Loucy (cell line): ENCODE measurements around the gene SLC43A1.

ENCODE experiments used
- H2AFZ ChIP-seq: fragments of 200-600 bp; sonication (generic); 2 replicates; pipeline ENCODE4 v1.6.0; 2016; ENCODE audit warnings: antibody characterized with exemption, mild to moderate bottlenecking, low read length, moderate library complexity
- H3F3A ChIP-seq: fragments of 200-600 bp; 2 replicates; pipeline ENCODE4 v1.6.0; 2016; ENCODE audit warnings: antibody characterized with exemption, low read depth, mild to moderate bottlenecking
- H3K27me3 ChIP-seq: fragments of 200-600 bp; sonication (generic); 2 replicates; pipeline ENCODE4 v1.6.1; 2014; ENCODE audit warnings: low read length, mild to moderate bottlenecking; ENCODE audit not compliant: insufficient read depth, poor library complexity, severe bottlenecking
- H3K36me3 ChIP-seq: fragments of 200-600 bp; sonication (generic); 2 replicates; pipeline ENCODE4 v1.6.1; 2016; ENCODE audit warnings: low read length; ENCODE audit not compliant: insufficient read depth
- H3K4me1 ChIP-seq: fragments of 200-600 bp; sonication (generic); 2 replicates; pipeline ENCODE4 v1.5.1; 2014; ENCODE audit warnings: low read length, mild to moderate bottlenecking; ENCODE audit not compliant: insufficient read depth, poor library complexity, severe bottlenecking
- H3K4me2 ChIP-seq: fragments of 200-600 bp; sonication (generic); 2 replicates; pipeline ENCODE4 v1.6.0; 2014; ENCODE audit warnings: antibody characterized with exemption, low read length, low read depth, mild to moderate bottlenecking; ENCODE audit not compliant: poor library complexity, severe bottlenecking
- H3K4me3 ChIP-seq: fragments of 200-600 bp; sonication (generic); 2 replicates; pipeline ENCODE4 v1.5.1; 2014; ENCODE audit warnings: low read length, mild to moderate bottlenecking, mixed read lengths; ENCODE audit not compliant: poor library complexity, severe bottlenecking
- H3K79me2 ChIP-seq: fragments of 200-600 bp; sonication (generic); 2 replicates; pipeline ENCODE4 v1.6.1; 2014; ENCODE audit warnings: low read length; ENCODE audit not compliant: insufficient read depth
- H3K9ac ChIP-seq: fragments of 200-600 bp; sonication (generic); 2 replicates; pipeline ENCODE4 v1.6.0; 2014; ENCODE audit warnings: mild to moderate bottlenecking, low read depth, low read length, moderate library complexity; ENCODE audit not compliant: poor library complexity, severe bottlenecking
- H3K9me2 ChIP-seq: fragments of 200-600 bp; sonication (generic); replicated peaks from 2 replicates; pipeline ENCODE4 v1.6.1; 2016; ENCODE audit warnings: low read depth, low read length, mixed read lengths
- H3K9me3 ChIP-seq: fragments of 200-600 bp; sonication (generic); 2 replicates; pipeline ENCODE4 v1.6.1; 2014; ENCODE audit warnings: mild to moderate bottlenecking, antibody characterized with exemption, low read length, low read depth; ENCODE audit not compliant: insufficient read depth
- H4K20me1 ChIP-seq: fragments of 200-600 bp; sonication (generic); 2 replicates; pipeline ENCODE4 v1.6.0; 2014; ENCODE audit warnings: antibody characterized with exemption, low read length, mild to moderate bottlenecking; ENCODE audit not compliant: insufficient read depth, poor library complexity, severe bottlenecking
- EZH2phosphoT487 ChIP-seq: fragments of 200-600 bp; IDR thresholded peaks from 2 replicates; pipeline ENCODE4 v1.6.1; 2018; ENCODE audit warnings: antibody characterized with exemption, mild to moderate bottlenecking, moderate library complexity, borderline replicate concordance
- TF ChIP-seq, protein P1 (sequence below): fragments of 200-600 bp; sonication (generic); conservative IDR thresholded peaks from 2 replicates; pipeline ENCODE4 v1.5.1; 2014; ENCODE audit warnings: mild to moderate bottlenecking, antibody characterized with exemption, low read length

SLC43A1 gene

GRCh38 chr11:57459164-57460021, 56.1 kb downstream of the SLC43A1 start:
- Histone ChIP-seq H3K79me2 (no peaks in the 10 kb centered on the region), H3K9me2 (no peaks in the 10 kb centered on the region), H3K27me3 (no peaks in the 10 kb centered on the region), H3K9ac (peak overlapping the region; percentile 64), H3F3A (no peaks in the 10 kb centered on the region), H4K20me1 (no peaks in the 10 kb centered on the region), H2AFZ (peak overlapping the region; percentile 98), H3K4me2 (peak overlapping the region; percentile 83), H3K36me3 (no peaks in the 10 kb centered on the region), H3K9me3 (no peaks in the 10 kb centered on the region), H3K4me1 (peaks cover 44% of the 10 kb centered on the region), H3K4me3 (peak overlapping the region; percentile 80)
- TF ChIP-seq EZH2phosphoT487: no peak

DNA sequence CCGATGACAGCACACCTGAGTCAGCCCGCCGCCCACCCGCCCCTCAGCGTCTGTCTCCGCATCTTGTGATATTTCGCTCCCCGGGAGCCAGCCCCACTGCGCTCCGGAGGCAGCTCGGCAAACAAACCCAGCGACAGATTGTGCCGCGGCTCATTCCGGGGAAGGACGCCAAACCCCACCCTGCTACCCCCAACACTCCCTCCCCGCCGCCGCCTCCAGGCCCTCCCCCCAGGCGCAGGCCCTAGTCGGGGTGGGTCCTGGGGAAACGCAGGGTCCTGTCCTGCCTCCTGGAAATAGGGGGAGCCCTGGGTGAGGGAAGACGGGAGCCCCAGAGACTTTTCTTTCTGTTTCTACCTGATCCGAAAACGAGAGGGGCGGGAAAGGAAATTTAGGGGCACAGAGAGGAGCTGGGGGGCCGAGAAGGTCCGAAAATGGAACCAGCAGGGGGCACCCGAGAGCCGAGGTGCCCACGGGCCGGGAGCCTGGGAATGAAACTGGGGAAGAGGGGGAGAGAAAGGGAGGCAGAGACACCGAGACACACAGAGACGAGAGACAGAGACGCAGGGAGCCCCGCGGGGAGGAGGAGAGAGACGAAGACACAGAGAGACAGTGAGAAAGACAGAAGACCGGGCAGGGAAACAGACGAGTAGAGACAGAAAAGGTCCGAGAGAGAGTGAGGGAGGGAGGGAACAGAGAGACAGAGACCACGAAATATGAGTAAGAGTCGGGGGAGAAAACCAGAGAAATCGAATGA, 56.9 kb downstream of the SLC43A1 start:
- peak overlapping the region; percentile 53 for H3K9ac ChIP-seq
- H2AFZ ChIP-seq: peak overlapping the region; percentile 98
- H4K20me1 ChIP-seq: no peaks in the 10 kb centered on the region
- H3K79me2 ChIP-seq: no peaks in the 10 kb centered on the region
- no peaks in the 10 kb centered on the region for H3K36me3 ChIP-seq
- H3K4me1 ChIP-seq: peaks cover 44% of the 10 kb centered on the region
- no peaks in the 10 kb centered on the region for H3K9me3 ChIP-seq
- H3K9me2 ChIP-seq: no peaks in the 10 kb centered on the region
- peak overlapping the region; percentile 80 for H3K4me3 ChIP-seq
- no peaks in the 10 kb centered on the region for H3F3A ChIP-seq
- H3K27me3 ChIP-seq: no peaks in the 10 kb centered on the region
- TF ChIP-seq, protein P1, sequence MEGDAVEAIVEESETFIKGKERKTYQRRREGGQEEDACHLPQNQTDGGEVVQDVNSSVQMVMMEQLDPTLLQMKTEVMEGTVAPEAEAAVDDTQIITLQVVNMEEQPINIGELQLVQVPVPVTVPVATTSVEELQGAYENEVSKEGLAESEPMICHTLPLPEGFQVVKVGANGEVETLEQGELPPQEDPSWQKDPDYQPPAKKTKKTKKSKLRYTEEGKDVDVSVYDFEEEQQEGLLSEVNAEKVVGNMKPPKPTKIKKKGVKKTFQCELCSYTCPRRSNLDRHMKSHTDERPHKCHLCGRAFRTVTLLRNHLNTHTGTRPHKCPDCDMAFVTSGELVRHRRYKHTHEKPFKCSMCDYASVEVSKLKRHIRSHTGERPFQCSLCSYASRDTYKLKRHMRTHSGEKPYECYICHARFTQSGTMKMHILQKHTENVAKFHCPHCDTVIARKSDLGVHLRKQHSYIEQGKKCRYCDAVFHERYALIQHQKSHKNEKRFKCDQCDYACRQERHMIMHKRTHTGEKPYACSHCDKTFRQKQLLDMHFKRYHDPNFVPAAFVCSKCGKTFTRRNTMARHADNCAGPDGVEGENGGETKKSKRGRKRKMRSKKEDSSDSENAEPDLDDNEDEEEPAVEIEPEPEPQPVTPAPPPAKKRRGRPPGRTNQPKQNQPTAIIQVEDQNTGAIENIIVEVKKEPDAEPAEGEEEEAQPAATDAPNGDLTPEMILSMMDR: peak; percentile 97
- no peak for TF ChIP-seq EZH2phosphoT487
- H3K4me2 ChIP-seq: peak overlapping the region; percentile 83

DNA sequence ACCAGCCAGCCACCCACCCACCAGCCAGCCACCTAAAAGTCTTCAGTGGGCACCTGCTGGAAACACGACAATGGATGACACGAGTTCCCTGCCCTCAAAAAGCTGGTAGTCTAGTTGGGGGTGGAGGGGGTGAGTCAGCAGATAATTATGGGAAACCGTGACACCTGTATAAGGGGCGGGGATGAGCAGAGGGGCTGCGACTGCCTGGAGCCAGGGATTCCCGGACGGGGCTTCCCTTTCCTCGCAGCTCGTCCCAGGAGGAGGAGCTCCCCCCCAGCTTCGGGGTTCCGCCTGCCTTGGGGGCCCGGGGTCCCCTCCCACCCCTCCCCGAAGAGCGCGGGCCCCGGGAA, 57.5 kb downstream of the SLC43A1 start:
- Histone ChIP-seq H3K4me3 (peak overlapping the region; percentile 80), H4K20me1 (no peaks in the 10 kb centered on the region), H2AFZ (no peak overlapping the region)

More for the DNA sequence above, 57.5 kb downstream of the SLC43A1 start:
- Histone ChIP-seq H3K36me3 (no peaks in the 10 kb centered on the region), H3K9me3 (no peaks in the 10 kb centered on the region), H3F3A (no peaks in the 10 kb centered on the region), H3K27me3 (no peaks in the 10 kb centered on the region), H3K79me2 (no peaks in the 10 kb centered on the region), H3K4me2 (peak overlapping the region; percentile 83), H3K9ac (no peak overlapping the region), H3K9me2 (no peaks in the 10 kb centered on the region), H3K4me1 (peaks cover 40% of the 10 kb centered on the region)
- TF ChIP-seq, protein P1: no peak
- TF ChIP-seq EZH2phosphoT487: no peak
